SH-SY5Y (cell line): ENCODE results near the gene ASZ1.

Experiments used
- GATA2 ChIP-seq: IDR thresholded peaks from 2 replicates; pipeline ENCODE4 v1.6.1; 2011; ENCODE audit warnings: mild to moderate bottlenecking, low read depth, low read length
- GATA3 ChIP-seq: IDR thresholded peaks from 2 replicates; pipeline ENCODE4 v1.6.1; 2011; ENCODE audit warnings: low read depth, mild to moderate bottlenecking, low read length, moderate library complexity

DNA sequence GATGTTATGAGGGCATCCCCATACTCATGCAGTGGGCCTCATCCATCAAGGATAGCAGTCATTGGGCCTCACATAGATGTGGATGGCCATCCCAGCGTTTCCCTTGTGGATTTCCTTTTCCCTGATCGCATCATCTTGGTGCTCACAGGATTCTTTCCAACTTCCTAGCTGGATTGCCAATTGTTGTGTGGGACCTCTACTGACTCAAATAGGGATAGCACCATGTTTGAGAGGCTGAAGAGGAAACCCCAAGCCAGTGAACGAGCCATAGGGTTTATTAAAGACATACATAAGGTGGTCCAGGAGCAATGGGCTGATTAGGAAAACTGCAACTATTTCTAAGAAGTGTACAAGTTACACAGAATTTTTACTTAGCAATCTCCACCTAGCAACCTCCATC, 21.8 kb downstream of the ASZ1 start:
- TF ChIP-seq GATA3 (no peak), GATA2 (no peak)
